NB4 (cell line): ENCODE results near the gene PRUNE2.

Source experiments
- DNase-seq: peaks from one replicate; pipeline ENCODE4 v3.0.0; 2010; ENCODE audit warnings: low read depth
- H3K4me3 ChIP-seq: one replicate; pipeline ENCODE4 v1.5.1; 2011; ENCODE audit warnings: mild to moderate bottlenecking, low read depth, low read length, moderate library complexity
- CTCF ChIP-seq: IDR thresholded peaks from one replicate; pipeline ENCODE4 v1.5.1; 2012; ENCODE audit warnings: low read depth, low read length
- MAX ChIP-seq: IDR thresholded peaks from 2 replicates; pipeline ENCODE4 v1.6.1; 2011; ENCODE audit warnings: low read depth, low read length
- MYC ChIP-seq: IDR thresholded peaks from 2 replicates; pipeline ENCODE4 v1.6.1; 2011; ENCODE audit warnings: low read depth, low read length
- POLR2A ChIP-seq: IDR thresholded peaks from 2 replicates; pipeline ENCODE4 v1.6.1; 2011; ENCODE audit warnings: mild to moderate bottlenecking; ENCODE audit not compliant: insufficient read length; ENCODE audit errors: extremely low read depth

Gene PRUNE2

GRCh38 chr9:76573408-76573807, 332.5 kb downstream of the PRUNE2 start:
- no peak overlapping the region for H3K4me3 ChIP-seq
- TF ChIP-seq MYC (no peak), MAX (no peak), POLR2A (no peak), CTCF (no peak)
- no peak for DNase-seq

GRCh38 chr9:76572151-76572550, 333.8 kb downstream of the PRUNE2 start:
- DNase-seq: no peak
- TF ChIP-seq POLR2A: no peak
- no peak for TF ChIP-seq MYC
- no peak for TF ChIP-seq CTCF
- no peak for TF ChIP-seq MAX
- peak overlapping the region; percentile 70 for H3K4me3 ChIP-seq

GRCh38 chr9:76571743-76572146, 334.2 kb downstream of the PRUNE2 start:
- TF ChIP-seq CTCF (no peak), MAX (no peak), MYC (no peak), POLR2A (no peak)
- peak; percentile 51 for DNase-seq
- peak overlapping the region; percentile 70 for H3K4me3 ChIP-seq

GRCh38 chr9:76571288-76571687, 334.6 kb downstream of the PRUNE2 start:
- TF ChIP-seq MYC (no peak), POLR2A (no peak), MAX (no peak), CTCF (no peak)
- DNase-seq: peak; percentile 79
- H3K4me3 ChIP-seq: peak overlapping the region; percentile 70

- DNase-seq: peak; percentile 79
- peak overlapping the region; percentile 70 for H3K4me3 ChIP-seq
- no peak for TF ChIP-seq CTCF
- no peak for TF ChIP-seq POLR2A
- TF ChIP-seq MAX: no peak
- TF ChIP-seq MYC: no peak
Measured at GRCh38 chr9:76570826-76571225, 335.1 kb downstream of the PRUNE2 start.

- no peak overlapping the region for H3K4me3 ChIP-seq
- TF ChIP-seq POLR2A: no peak
- no peak for TF ChIP-seq MAX
- no peak for TF ChIP-seq MYC
- no peak for TF ChIP-seq CTCF
- no peak for DNase-seq
Measured at GRCh38 chr9:76567086-76567485, 338.8 kb downstream of the PRUNE2 start.
